ENCODE data around the gene KIF26B.

Gene KIF26B

DNA sequence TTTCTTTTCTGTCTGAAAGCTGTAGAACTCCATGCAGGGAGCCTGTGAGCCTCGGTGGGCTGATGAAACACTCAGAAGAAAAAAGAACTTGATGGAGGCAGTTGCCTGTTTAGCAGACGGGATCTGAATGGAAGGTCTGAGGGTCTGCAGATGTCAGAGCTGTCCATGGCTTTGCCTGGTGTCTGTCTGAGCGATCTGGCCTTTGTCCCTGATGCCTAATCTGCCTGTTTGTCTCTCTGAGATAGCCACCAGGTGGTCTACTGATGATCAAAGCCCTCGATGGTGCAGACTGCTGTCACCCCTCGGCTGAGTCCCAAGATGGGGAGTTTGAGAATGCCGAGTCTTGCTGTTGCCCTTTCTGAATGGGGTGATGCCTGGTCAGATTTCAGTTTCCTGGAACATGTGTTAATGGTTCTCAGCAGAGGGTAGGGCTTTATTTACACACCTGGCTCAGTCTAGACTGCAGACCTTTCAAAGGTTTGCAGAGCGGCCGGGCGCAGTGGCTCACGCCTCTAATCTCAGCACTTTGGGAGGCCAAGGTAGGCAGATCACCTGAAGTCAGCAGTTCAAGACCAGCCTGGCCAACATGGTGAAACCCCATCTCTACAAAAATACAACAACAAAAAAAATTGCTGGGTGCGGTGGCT is 90.4 kb downstream of the KIF26B start:
- no peak for DNase-seq

DNA sequence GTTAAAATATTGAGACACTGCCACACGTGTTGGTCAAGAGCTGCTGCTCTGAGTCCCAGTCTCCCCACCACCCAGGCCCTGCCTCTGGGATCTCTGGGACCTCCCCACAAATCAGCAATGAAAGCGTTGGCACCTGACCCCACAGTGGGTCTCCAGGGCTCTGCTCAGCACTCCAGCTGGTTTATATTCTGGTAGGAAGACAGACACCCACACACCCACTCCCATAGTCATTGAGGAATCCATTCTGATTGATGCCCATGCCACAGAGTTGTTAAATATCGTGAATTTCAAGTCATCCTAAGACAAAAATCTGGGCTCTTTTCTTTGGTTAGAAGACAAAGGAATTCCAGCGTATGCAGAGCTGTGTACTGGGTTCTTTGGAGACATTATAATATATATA is 91.6 kb downstream of the KIF26B start:
- no peak for DNase-seq

DNA sequence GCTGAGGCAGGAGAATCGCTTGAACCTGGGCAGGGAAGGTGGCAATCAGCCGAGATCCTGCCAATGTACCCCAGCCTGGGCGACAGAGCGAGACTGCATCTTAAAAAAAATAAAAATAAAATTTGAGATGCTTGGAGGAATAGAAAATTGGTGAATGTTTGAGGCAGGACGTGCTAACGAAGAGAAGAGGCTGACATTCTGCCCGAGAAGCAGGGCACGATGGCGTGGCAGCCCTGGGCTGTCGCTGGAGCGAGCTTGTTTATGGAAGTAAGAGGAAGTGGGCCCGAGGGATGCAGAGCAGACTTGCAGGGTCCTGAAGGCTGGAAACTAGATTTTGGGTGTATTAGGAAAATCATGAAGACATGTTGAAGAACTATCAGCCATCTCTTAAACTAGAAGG is 92.6 kb downstream of the KIF26B start:
- DNase-seq, result no peak

DNA sequence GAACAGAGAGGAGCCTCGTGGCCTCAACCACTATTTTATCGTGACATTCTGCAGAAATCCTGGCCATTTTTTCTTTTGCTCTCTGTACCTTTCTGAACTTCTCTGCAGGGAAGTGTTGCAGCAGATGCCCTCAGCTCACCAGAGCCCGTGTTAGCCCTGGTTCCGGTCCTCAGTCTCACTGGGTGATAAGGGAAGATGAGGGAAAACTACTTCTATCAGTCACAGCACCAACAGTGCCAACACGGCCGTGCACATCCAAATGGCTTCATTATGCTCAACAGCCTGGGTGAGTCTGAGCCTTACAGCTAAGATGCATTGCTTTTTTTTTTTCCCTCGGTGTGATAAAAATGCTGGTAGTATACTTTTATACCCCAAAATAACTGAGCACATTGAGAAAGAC is 93.0 kb downstream of the KIF26B start:
- DNase-seq, result no peak

DNA sequence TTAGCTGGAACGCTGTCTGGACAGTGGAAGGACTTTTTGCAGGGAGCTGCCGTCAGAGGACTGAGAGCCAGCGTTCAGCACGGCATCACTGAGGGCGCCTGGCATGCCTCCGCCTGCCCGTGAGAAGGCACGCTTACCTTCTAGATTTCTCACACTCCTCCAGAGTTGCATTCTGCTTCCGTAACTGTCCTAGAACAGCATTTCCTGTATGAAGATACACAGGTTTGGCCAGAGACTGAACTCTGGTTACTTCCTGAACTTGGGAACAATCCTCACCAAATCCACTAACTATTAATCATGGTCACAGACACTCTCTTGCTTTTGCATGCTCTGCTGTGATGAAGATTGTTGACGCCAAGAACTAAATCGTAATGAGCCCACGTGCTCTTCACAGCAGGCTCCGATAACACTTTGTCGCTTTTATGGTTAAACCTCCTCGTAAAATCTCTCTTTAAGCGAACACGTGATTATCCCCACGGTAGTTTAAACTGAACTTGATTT is 93.5 kb downstream of the KIF26B start:
- no peak for DNase-seq

DNA sequence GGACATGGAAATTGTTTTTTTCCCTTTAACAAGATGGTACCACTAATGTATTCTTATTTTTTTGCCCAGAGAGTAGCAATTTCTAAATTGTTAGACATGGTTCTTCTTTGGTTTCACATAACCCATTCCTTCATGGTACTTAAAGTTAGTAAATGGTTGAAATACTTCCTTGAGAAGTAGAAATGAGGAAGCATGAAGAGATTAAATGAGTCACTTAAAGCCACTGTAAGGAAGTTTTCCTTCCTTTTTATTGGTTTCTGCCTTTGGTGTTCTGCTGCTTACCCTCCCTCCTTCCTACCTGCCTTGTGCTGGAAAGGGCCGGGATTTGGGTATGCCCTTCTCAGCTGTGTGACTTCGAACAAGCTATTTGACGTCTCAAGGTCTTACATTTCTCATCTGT is 101.0 kb downstream of the KIF26B start:
- no peak for DNase-seq

DNA sequence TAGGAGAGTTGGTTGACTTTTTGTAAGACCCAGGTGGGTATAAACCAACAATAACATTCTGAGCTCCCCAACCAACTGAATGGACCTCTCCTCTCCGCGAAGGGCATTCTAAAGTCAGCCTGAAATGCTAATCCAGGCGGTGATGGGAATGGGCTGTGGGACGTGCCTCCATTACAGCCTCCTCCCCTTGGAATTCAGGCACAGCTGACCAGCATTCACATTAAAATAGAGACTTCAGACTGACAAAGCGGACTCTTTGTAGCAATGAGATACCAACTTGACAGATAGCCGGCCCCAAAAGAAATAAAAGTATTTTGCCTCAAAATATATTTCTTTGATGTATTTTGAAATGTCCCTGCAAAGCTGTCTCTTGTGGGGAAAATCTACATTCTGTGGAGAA is 101.7 kb downstream of the KIF26B start:
- no peak for DNase-seq

DNA sequence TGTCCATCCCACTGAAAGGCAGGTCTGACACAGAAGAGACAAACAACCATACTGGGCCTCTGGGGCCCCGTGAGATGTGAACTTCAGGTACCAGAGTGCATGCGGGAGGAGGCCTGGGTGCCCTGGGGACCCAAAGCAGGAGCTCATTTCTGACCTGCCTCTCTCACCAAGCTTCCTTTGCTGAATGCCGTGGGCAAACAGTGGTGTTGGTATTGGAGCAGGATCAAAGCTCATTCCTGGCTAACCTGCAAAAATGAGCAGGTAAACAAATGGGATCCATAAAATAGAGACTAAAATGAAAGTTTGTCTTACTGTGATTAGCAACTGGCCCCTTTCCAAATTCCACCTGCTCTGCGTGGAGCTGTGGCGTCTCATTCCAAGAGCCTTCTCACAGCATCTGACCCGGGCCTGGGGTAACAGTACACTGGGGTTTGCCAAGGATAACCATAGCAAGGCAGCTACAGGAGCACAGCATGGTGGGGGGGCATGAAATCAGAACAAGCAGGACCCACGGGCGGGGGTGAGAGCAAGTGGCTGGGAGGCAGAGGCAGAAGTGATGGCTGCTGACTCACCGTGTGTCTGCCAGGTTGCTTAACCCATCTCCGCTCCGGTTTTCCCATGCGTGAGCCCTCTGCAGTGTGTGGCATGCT is 103.6 kb downstream of the KIF26B start:
- DNase-seq, result no peak

DNA sequence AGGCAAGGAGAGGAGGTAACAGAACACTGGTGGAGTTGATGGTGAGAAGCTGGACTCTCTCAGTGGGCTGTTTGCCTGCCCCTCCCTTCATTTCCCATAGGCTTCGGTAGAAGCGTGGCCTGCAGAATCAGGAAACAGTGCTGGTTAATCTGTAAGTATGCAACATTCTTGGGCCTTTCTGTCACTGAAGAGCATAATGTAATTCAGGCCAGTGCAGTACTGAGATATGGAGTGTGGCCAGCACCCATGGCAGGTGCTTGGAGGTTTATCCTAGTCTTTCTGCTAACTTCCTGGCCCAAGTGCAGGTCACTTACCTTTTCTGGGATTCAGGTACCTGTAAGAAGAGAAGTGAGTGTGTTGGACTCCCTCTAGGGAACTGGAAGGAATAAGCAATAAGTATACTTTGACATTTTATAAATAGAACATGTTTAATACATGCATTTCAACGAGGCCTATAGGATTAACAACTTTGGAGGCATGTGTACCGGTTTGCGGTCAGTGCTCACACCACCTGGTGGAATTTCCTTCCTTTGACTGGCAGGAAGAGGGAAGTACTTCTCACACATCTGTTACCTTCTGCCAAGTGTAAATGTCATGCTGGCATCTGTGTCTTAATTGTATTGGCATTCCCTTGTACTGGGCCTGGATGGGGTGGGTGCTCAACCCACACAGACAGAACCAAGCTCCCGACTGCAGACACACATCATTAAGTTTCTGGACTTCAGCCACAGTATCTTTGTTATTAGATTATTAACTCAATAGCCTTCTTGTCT is 105.5 kb downstream of the KIF26B start:
- no peak for DNase-seq

DNA sequence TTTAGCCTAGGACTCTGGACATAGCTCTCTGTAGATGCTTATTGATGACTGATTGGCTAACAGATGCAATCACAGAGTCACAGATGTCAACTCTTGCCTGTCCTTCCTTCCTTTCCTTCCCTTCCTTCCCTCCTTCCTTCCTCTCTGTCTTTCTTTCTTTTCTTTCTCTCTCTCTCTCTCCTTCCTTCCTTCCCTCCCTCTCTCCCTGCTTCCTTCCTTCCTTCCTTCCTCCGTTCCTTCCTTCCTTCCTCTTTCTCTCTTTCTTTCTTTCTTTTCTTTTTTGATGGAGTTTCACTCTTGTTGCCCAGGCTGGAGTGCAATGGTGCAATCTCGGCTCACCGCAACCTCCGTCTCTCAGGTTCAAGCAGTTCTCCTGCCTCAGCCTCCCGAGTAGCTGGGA is 106.1 kb downstream of the KIF26B start:
- no peak for DNase-seq

DNA sequence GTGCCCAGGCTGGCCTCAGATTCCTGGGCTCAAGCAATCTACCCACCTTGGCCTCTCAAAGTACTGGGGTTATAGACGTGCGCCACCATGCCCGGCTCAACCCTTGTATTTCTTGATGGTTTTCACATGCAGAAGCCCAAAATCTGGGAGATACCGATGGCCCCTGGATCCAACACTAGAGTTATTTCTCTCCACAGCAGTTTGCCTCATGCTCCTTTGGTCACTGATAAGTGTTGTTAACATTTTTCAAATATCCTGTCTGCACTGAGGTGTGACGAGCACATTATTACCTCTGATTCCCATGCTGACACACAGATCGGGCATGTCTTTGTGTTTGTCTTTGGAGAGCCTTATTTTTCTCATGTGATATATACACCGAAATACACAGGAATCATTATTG is 107.0 kb downstream of the KIF26B start:
- no peak for DNase-seq

DNA sequence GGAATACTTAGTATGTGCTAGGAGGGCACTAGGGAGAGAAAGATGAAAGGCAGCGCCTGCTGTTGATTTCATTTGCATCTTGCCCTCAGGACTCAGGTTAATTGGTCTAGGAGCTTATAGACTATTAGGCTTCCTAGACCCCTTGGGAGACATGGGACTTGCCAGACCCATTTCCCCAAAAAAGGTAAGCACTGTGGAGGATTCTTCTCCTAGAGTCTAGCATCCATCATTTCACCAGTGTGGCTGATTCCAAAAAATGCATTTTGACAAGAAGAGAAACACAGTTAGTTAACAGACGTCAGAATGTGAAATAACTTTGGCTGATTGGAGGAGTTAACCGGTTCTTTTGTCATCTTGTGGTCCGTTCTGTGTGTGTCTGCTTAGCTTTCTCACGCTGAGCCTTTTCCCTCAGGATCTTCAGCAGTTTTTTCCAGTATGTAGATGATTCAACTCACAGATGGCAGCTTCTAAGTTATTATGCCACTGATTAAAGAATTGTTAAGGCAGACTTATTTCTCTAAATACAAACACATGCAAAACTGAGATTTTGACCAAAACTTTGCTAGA is 108.8 kb downstream of the KIF26B start:
- DNase-seq, result no peak

DNA sequence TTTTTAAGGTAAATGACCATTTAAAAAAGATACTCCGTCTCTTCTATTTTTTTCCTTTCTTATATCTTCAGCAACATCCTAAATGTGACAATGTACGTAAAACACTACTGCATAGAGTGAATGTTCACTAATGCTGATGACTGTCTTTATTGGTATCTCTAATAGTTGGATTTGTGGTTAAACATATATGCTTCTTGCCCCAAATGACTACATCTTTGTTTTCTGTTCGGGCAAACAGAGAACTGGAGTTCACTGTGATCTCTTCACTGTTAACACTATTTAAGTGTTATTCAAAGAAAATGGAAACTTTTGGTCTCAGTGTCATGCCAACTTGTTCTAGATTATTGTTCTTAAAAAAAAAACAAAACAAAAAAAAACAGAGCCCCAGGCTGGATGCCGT is 109.4 kb downstream of the KIF26B start:
- no peak for DNase-seq

DNA sequence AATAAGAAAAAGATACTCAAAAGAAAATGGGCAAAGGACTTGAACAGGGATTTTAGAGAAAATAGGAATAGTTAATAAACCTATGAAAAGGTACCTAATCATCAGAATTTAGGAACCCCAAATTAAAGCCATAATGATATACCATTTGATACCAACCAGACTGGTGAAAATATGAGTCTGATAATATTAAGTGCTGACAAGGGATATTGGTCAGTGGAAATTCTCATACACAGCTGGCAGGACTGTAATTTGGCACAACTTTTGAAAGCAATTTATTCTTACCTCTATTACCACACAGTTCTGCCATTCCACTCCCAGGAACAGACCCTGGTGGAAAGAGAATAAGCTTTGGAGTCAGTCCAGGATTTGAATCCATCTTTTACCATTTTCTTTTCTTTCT is 111.3 kb downstream of the KIF26B start:
- DNase-seq, result no peak

DNA sequence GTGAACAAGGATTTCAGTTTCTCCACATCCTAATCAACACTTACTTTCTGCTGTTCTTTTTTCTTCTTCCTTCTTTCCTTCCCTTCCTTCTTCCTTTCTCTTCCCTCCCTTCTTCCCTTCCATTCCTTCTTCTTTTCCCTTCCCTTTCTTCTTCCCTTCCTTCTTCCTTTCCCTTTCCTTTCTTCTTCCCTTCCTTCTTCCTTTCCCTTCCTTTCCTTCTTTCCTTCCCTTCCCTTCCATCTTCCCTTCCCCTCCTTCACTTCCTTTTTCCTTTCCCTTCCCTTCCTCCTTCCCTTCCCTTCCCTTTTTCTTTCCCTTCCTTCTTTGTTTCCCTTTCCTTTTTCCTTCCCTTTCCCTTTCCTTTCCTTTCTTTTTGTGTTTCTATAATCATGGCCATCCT is 115.3 kb downstream of the KIF26B start:
- DNase-seq, result no peak

DNA sequence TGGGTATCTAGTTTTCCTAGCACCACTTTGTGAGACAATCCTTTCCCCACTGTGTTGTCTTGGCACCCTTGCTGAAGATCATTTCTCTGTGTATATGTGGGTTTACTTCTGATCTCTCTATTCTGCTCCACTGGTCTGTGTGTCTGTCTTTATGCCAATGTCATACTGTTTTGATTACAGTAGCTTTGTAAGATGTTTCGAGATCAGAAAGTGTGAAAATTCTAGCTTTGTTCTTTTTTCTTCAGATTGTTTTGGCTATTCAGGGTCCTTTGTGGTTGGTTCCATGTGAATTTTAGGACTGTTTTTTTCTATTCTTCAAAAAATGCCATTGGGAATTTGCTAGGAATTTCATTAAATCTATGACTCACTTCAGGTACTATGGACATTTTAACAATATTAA is 116.2 kb downstream of the KIF26B start:
- DNase-seq, result no peak

DNA sequence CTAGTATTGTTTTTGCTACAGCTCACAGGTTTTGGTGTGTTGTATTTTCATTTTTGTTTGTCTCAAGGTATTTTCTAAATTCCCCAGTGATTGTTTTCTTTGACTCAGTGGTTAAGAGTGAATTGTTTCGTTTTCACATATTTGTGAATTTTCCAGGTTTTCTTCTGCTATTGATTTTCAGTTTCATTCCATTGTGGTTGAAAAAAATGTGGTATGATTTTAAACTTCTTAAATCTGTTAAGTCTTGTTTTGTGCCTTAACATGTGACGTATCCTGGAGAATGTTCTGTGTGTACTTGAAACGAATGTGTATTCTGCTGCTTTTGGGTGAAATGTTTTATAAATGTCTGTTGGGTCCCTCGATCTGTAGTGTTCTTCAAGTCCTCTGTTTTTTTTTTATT is 117.9 kb downstream of the KIF26B start:
- DNase-seq, result no peak

DNA sequence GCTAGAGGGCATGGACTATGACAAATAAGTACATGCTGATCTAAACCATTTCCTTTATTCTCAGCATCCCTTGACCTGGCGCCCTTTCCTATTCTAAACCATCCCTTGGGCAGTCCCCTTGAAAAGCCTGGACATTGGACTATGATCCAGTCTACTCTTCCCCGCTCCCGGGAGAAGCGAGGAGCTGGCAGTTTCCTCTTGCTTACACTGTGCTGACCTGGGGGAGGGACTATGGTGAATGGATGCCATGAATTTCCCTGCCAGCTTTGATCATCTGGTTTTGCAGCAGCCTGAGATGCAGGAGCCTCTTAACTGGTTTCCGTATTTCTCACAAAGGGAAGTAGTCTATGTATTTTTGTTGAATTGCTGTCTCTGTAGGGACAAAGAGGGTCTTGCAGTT is 121.7 kb downstream of the KIF26B start:
- no peak for DNase-seq

DNA sequence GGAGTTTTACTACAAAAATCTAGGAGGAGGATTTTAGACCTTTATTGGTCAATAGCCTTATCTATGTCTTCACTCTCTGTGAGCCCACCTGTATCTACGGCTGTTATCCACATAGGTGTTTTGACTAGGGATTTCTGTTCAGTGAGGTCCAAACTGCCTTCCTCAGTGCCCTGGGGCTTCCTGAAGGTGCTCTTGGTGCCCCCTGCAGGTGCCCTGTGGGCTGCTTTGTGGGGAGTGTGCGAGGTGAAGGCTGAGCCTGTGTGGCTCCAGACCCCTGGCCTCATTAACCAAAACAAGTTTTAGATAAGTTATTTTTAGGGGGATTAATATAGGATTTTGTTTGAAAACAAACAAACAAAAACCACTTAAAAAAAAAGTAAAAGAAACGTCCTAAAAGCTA is 122.5 kb downstream of the KIF26B start:
- no peak for DNase-seq

DNA sequence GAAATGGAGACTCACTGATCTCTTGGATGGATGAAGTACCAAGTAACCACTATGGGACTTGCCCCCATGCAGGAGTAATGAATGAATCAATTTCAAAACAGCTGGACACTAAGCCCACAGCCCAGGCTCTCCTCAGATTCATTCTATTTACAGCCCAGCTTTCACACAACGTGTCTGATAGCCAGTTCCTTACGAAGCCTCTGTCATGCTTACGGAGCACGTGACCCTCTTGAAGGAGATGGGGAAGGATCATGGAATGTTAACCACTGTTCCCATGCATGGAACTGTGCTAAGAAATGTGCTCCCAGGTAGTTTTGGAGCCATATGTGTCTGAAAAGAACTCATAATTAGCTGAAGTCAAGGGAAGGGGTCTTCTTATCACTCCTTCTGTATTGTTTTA is 124.1 kb downstream of the KIF26B start:
- no peak for DNase-seq

DNA sequence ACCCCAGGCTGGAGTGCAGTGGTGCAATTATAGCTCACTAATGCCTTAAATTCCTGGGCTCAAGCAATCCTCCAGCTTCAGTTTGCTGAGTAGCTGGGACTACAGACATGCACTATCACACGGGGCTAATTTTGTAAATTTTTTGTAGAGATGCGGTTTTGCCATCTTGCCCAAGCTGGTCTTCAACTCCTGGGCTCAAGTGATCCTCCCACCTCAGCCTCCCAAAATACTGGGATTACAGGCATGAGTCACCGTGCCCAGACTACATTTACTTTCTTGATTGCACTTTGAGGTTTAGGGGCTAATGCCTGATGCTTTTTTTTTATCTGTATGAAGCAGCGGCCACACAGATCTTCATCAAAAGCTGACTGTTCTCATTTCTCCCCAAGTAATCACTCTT is 124.6 kb downstream of the KIF26B start:
- no peak for DNase-seq

DNA sequence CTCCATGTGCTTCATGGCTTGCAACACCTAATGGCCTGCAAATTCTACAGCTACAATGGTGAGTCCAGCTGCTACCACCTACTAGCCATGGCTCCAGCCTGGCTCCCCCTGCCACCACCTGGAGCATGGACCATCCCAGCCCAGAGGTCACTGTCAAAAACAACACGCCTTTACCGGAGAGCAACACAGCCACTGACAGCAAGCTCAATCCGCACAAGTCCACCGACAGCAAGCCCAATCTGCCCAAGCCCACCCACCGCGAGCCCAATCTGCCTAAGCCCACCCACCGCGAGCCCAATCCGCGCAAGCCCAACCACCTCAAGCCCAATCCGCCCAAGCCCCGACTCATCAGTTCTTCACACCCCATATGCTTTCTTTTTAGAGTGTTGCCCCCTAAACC is 128.2 kb downstream of the KIF26B start:
- DNase-seq, result no peak

DNA sequence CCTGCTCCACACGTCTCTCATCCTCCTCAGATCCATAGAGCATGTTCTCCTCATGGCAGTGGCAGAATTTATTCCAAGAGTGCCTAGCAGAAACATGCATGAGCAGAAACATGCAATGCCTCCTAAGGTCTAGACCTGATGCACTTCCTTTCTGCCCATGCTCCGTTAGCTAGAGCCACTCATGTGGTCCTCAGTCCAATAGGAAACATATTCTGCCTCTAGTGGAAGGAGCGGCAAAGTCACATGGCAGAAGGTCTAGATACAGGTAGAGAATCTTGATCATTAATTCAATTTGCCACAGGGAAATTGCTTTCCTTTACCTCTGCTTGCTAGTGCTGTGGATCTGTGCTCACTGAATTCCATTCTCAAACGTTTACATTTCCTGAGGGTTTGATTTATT is 130.4 kb downstream of the KIF26B start:
- no peak for DNase-seq

DNA sequence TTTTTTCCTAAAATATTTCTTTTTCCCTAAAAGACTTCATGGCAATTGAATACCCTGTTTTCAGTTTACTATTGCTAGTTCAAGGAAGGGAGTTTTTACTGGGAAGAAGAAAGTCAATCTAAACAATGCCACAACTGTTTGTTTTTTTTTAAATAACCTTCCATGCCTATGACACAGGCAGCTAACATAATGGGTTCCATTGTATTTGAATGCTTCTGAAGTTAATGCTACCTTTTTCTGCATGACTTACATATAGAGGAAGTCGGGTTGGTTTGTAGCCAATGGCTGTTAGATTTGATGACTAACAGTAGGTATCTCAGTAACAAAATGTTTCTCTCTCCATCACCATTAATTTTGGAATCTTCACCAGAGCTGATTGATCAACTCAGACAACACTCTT is 134.0 kb downstream of the KIF26B start:
- DNase-seq, result no peak
